ENCODE data around the gene GRAMD4. TPM values are rescaled to one million over a fixed set of nuclear protein-coding genes. Genes with fewer than 3 reads are reported as not detected.

Gene GRAMD4
- total RNA-seq, 4 donors from 2014 or later: 5.6 to 37.0 (median 15.2) TPM

GRCh38 chr22:46674367-46674781 is 54.2 kb downstream of the GRAMD4 start:
- no peak overlapping the region for H3K27ac ChIP-seq
- peak; percentile 42 to 66 for DNase-seq
- H3K4me3 ChIP-seq: no peak overlapping the region
- TF ChIP-seq POLR2A (IDR thresholded peaks at IDR 0.05): no peak
- no peak for TF ChIP-seq CTCF (IDR thresholded peaks at IDR 0.05)
- no peaks in the 10 kb centered on the region for H3K27me3 ChIP-seq
- no peaks in the 10 kb centered on the region for H3K36me3 ChIP-seq
- no peaks in the 10 kb centered on the region for H3K9me3 ChIP-seq
- intact Hi-C loops (cut with DNase I; ENCODE audit: low total_unique reads): no loop called here
- H3K4me1 ChIP-seq: no peaks in the 10 kb centered on the region

GRCh38 chr22:46674906-46675305 is 54.7 kb downstream of the GRAMD4 start:
- Histone ChIP-seq H3K27ac (no peak overlapping the region), H3K27me3 (no peaks in the 10 kb centered on the region), H3K4me1 (no peaks in the 10 kb centered on the region), H3K4me3 (no peak overlapping the region), H3K36me3 (no peaks in the 10 kb centered on the region), H3K9me3 (no peaks in the 10 kb centered on the region)
- intact Hi-C loops (cut with DNase I; ENCODE audit: low total_unique reads): no loop called here
- TF ChIP-seq POLR2A (IDR thresholded peaks at IDR 0.05): no peak
- TF ChIP-seq CTCF (IDR thresholded peaks at IDR 0.05): no peak
- no peak for DNase-seq

GRCh38 chr22:46675479-46675878 is 55.3 kb downstream of the GRAMD4 start:
- TF ChIP-seq POLR2A (IDR thresholded peaks at IDR 0.05) (no peak), CTCF (IDR thresholded peaks at IDR 0.05) (no peak)
- H3K36me3 ChIP-seq: no peaks in the 10 kb centered on the region

GRCh38 chr22:46675938-46676337 is 55.8 kb downstream of the GRAMD4 start:
- H3K4me3 ChIP-seq: no peak overlapping the region
- no peaks in the 10 kb centered on the region for H3K4me1 ChIP-seq
- H3K36me3 ChIP-seq: no peaks in the 10 kb centered on the region
- no peak for TF ChIP-seq POLR2A (IDR thresholded peaks at IDR 0.05)
- TF ChIP-seq CTCF (IDR thresholded peaks at IDR 0.05): no peak
- H3K9me3 ChIP-seq: no peaks in the 10 kb centered on the region
- no peak for DNase-seq
- H3K27me3 ChIP-seq: no peaks in the 10 kb centered on the region
- intact Hi-C loops (cut with DNase I; ENCODE audit: low total_unique reads): no loop called here
- H3K27ac ChIP-seq: no peak overlapping the region

More at GRCh38 chr22:46675479-46675878, 55.3 kb downstream of the GRAMD4 start:
- Histone ChIP-seq H3K27ac (no peak overlapping the region), H3K9me3 (no peaks in the 10 kb centered on the region), H3K4me3 (no peak overlapping the region), H3K4me1 (no peaks in the 10 kb centered on the region), H3K27me3 (no peaks in the 10 kb centered on the region)
- intact Hi-C loops (cut with DNase I; ENCODE audit: low total_unique reads): no loop called here
- no peak for DNase-seq

GRCh38 chr22:46676479-46676878 is 56.3 kb downstream of the GRAMD4 start:
- no peak overlapping the region for H3K27ac ChIP-seq
- no peaks in the 10 kb centered on the region for H3K27me3 ChIP-seq
- H3K9me3 ChIP-seq: no peaks in the 10 kb centered on the region
- no peak overlapping the region for H3K4me3 ChIP-seq
- intact Hi-C loops (cut with DNase I; ENCODE audit: low total_unique reads): no loop called here
- no peak for DNase-seq
- H3K4me1 ChIP-seq: no peaks in the 10 kb centered on the region
- TF ChIP-seq POLR2A (IDR thresholded peaks at IDR 0.05): no peak
- H3K36me3 ChIP-seq: no peaks in the 10 kb centered on the region

GRCh38 chr22:46676881-46677280 is 56.7 kb downstream of the GRAMD4 start:
- intact Hi-C loops (cut with DNase I; ENCODE audit: low total_unique reads): no loop called here
- Histone ChIP-seq H3K9me3 (no peaks in the 10 kb centered on the region), H3K4me1 (no peaks in the 10 kb centered on the region), H3K36me3 (no peaks in the 10 kb centered on the region), H3K4me3 (no peak overlapping the region), H3K27me3 (no peaks in the 10 kb centered on the region), H3K27ac (no peak overlapping the region)
- no peak for TF ChIP-seq POLR2A (IDR thresholded peaks at IDR 0.05)
- TF ChIP-seq CTCF (IDR thresholded peaks at IDR 0.05): no peak
- no peak for DNase-seq

All from uterus (tissue), 4 donors.